BJ (cell line): Measurements from ENCODE around the gene LY6G6F. TPM values are rescaled to one million over a fixed set of nuclear protein-coding genes. Genes with fewer than 3 reads are reported as not detected.

Source experiments
- CTCF ChIA-PET: fragments of 350-600 bp; formaldehyde crosslinking; extraction: SDS; loops from one replicate; lab custom pipeline; 2021; ENCODE audit warnings: antibody characterized with exemption, inconsistent platforms; lab: Yijun Ruan, JAX
- POLR2A ChIA-PET: fragments of 300-600 bp; sonication (Branson Sonifier 250); formaldehyde crosslinking; extraction: SDS; loops from one replicate; lab custom pipeline; 2021; ENCODE audit warnings: antibody characterized with exemption; lab: Charles Lee
- DNase-seq: peaks from one replicate; pipeline ENCODE4 v3.0.0-alpha.2; 2011; ENCODE audit warnings: low read depth
- H3K27me3 ChIP-seq: 2 replicates; pipeline ENCODE4 v1.6.0; 2011; ENCODE audit warnings: low read length; ENCODE audit not compliant: control insufficient read depth, insufficient read depth
- H3K36me3 ChIP-seq: 2 replicates; pipeline ENCODE4 v1.5.1; 2011; ENCODE audit warnings: low read length; ENCODE audit not compliant: control insufficient read depth, insufficient read depth
- H3K4me3 ChIP-seq: 2 replicates; pipeline ENCODE4 v1.5.1; 2011; ENCODE audit warnings: low read depth, mild to moderate bottlenecking, control low read depth, low read length
- polyA plus RNA-seq: library from polyadenylated mRNA; depleted of rRNA; stranded (reverse); fragments of >200 nt; gene quantifications from 2 replicates; pipeline ENCODE4 v1.2.3, GENCODE V29; 2011
- TF ChIP-seq, protein P1 (sequence below): IDR thresholded peaks from 2 replicates; pipeline ENCODE4 v1.5.1; 2011; ENCODE audit warnings: low read depth, mild to moderate bottlenecking, control low read depth, inconsistent platforms, low read length, moderate library complexity; ENCODE audit not compliant: insufficient read depth

LY6G6F gene
- polyA plus RNA-seq, 1 experiment = not detected

DNA sequence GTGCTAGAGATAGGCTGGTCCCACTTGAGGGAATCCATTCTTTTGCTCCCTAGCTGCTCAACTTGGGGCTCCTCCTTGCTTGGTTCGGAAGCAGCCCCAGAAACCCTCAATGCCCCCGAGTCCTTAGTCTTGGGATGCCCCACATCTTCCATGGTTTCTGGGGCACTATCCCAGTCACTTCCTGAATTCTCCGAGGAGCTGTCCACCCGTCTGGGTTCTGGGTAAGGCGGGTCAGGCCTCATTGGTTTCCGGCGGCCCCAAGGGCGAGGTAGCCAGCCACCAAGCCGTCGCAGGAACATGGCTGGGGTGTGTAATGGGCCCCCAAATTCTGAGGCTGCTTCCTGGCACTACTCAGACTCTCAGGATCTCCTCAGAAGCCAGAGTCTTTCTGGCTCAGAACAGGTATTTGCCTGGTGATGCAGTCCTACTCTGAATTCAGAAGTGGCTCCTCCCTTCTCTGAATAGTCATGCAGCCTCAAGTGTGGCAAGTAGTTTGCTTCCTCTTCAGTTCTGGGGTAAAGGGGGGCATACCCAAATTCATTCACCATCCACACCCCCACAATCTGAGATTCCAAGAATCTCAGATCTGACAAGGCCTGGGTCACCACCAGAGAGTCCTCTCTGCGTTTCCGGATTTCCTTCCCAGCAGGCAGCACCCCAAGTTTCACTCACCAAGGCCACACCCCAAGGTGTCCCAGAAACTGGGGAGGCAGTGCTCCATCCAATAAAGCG, 46.9 kb upstream of the LY6G6F start:
- peaks cover 8% of the 10 kb centered on the region for H3K36me3 ChIP-seq
- no peak for DNase-seq
- H3K27me3 ChIP-seq = no peaks in the 10 kb centered on the region
- ChIA-PET POLR2A (interaction anchor here (0.5 to 0.7 kb wide), 2 partner anchors 23 to 147 kb away, joined by 3 read pairs; partner anchors contain the start of gene LSM2), CTCF (interaction anchor here (1.4 kb wide), 1 partner anchor 113 kb away, joined by 4 read pairs; the partner anchor contains the start of gene ATP6V1G2)
- peak overlapping the region; percentile 59 for H3K4me3 ChIP-seq
- TF ChIP-seq, protein P1, sequence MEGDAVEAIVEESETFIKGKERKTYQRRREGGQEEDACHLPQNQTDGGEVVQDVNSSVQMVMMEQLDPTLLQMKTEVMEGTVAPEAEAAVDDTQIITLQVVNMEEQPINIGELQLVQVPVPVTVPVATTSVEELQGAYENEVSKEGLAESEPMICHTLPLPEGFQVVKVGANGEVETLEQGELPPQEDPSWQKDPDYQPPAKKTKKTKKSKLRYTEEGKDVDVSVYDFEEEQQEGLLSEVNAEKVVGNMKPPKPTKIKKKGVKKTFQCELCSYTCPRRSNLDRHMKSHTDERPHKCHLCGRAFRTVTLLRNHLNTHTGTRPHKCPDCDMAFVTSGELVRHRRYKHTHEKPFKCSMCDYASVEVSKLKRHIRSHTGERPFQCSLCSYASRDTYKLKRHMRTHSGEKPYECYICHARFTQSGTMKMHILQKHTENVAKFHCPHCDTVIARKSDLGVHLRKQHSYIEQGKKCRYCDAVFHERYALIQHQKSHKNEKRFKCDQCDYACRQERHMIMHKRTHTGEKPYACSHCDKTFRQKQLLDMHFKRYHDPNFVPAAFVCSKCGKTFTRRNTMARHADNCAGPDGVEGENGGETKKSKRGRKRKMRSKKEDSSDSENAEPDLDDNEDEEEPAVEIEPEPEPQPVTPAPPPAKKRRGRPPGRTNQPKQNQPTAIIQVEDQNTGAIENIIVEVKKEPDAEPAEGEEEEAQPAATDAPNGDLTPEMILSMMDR = no peak

DNA sequence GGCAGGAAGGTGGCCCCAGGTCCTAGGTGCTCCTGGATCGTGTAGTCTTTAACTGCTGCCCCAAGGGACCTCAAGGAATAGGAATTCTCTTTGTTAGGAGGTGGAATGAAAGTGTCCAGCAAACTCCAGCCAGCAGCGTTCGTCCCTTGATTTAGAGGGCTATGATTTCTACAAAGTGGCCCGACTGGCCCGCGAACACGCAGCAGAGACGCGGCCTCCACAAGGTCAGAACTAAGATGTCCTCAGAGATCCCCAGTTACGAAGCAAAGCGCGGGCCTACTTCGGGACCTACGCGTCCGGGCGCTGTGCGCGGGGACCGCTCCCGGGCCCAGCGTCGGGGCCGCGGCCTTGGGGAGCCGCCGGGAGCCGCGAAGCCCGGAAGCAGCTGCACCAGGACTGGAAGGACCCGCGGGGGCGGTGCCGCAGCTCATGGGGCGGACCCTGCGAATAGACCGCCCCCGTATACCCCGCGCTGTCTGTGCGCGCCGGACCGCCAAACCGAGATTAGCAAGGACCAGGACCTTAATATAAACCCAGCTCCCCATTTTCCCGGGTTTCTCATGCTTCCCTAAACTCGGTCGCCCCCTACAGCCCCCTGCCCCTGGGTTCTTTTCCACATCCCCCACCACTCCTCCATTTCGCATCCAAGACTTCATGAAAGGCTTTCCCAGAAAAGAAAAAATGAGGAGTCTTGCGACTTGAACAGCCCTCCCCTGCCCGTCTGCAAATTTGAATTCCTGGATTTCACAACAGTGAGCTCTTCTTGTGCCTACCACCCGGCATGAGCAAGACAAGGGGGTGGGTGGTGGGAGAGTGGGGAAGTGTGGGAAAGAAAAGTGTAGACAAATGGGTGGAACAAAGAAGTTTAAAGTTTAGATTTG, 46.0 kb upstream of the LY6G6F start, which contains the start of gene C6orf47:
Gene C6orf47 (minus strand): TSS at position 398 of the 881 bp plus-strand sequence. CDS start 831 bp downstream, outside the sequence.
- H3K36me3 ChIP-seq = peaks cover 8% of the 10 kb centered on the region
- no peak for DNase-seq
- ChIA-PET POLR2A (interaction anchor here (0.5 to 1.0 kb wide), 3 partner anchors 9 to 146 kb away, joined by 3 to 11 read pairs (median 3); partner anchors contain the start of gene LSM2), CTCF (interaction anchor here (0.6 to 1.6 kb wide), 5 partner anchors 9 to 203 kb away, joined by 3 to 8 read pairs (median 4); partner anchors contain the start of genes ATP6V1G2 and BAG6)
- no peaks in the 10 kb centered on the region for H3K27me3 ChIP-seq
- H3K4me3 ChIP-seq = peak within 1 kb of the TSS; percentile 59
- TF ChIP-seq, protein P1 = no peak

DNA sequence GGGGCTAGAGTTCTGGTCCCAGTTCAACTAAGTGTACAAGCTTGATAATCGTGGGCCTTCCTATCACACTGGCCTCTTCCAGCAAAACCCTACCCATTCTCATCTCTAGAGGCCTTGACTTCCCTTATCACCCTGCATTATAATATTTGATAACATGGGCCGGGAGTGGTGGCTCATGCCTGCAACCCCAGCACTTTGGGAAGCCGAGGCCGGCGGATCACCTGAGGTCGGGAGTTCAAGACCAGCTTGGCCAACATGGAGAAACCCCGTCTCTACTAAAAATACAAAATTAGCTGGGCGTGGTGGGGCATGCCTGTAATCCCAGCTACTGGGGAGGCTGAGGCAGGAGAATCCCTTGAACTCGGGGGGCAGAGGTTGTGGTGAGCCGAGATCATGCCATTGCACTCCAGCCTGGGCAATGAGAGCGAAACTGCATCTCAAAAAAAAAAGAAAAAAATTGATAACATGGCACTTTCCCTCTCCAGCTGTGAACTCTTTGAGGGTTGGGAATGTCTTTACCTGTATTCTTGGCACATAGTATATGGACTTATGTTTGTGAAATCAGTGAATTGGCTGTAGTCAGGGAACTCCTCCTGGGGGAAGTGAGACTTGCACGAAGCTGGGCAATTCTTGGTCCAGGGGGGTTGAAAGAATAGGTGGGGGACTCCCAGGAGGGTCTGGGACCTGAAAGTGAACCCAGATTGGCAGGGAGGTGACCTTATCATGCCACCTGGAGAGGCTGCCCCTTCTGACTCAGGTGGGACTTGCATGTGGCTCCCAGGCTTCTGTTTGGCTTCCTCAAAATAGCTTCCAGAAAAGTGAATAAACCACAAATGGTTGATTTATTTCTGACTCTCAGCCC, 45.2 kb upstream of the LY6G6F start:
- POLR2A ChIA-PET = interaction anchor here (1.0 kb wide), 1 partner anchor 10 kb away, joined by 11 read pairs; no protein-coding TSS in a partner anchor
- TF ChIP-seq, protein P1 = no peak
- CTCF ChIA-PET = interaction anchor here (0.6 to 1.6 kb wide), 5 partner anchors 9 to 202 kb away, joined by 3 to 8 read pairs (median 4); partner anchors contain the start of genes ATP6V1G2 and BAG6

DNA sequence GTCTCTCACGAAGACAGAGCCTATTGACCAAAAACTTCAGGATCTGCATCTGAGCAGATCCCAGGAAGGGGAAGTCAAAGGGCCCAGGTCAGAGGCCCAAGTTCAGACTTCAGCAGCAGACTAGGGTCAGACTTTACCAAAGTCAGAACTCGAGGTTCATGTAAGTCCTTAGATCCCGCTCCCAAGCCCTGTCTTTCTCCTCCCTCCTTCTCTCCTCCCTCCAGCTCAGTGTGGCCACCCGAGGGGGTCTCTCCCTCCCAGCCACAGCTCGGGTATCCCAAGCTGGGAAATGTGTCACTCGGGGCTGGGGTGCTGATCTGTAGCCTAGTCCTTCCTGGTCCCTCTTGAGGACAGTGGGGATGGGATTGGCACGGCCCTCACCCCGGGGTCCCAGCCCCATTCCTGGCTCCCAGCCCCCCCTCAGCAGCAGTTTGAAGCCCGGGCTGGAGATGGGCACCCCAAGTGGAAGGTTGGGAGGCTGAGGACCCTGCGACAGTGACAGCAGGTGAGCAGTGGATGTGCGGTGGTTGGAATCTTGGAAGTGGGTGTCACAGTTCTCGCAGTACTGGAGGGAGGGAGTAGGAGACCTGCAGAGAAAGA, 44.4 kb upstream of the LY6G6F start:
- ChIA-PET POLR2A (no interaction called here), CTCF (interaction anchor here (0.6 kb wide), 1 partner anchor 113 kb away, joined by 3 read pairs; no protein-coding TSS in a partner anchor)
- TF ChIP-seq, protein P1 = no peak
- DNase-seq = no peak
- Histone ChIP-seq H3K4me3 (no peak overlapping the region), H3K36me3 (peaks cover 8% of the 10 kb centered on the region), H3K27me3 (no peaks in the 10 kb centered on the region)

More for the DNA sequence above, 45.2 kb upstream of the LY6G6F start:
- DNase-seq = no peak
- Histone ChIP-seq H3K27me3 (no peaks in the 10 kb centered on the region), H3K4me3 (peak overlapping the region; percentile 59; the same call in 1 of the 2 replicates), H3K36me3 (peaks cover 7% of the 10 kb centered on the region)
